GM19099 (cell line): ENCODE data around the gene ANTXR1.

ENCODE experiments used
- POLR2A ChIP-seq: IDR thresholded peaks from 3 replicates; pipeline ENCODE4 v1.6.1; 2011; ENCODE audit warnings: low read depth; ENCODE audit not compliant: insufficient read length; ENCODE audit errors: extremely low read depth

Gene ANTXR1

GRCh38 chr2:69241664-69242514 is 228.9 kb downstream of the ANTXR1 start:
- no peak for TF ChIP-seq POLR2A

GRCh38 chr2:69242651-69243051 is 229.7 kb downstream of the ANTXR1 start:
- TF ChIP-seq POLR2A, result no peak

- no peak for TF ChIP-seq POLR2A
Measured at GRCh38 chr2:69243652-69244051, 230.7 kb downstream of the ANTXR1 start.

- no peak for TF ChIP-seq POLR2A
Measured at GRCh38 chr2:69244882-69245281, 231.9 kb downstream of the ANTXR1 start.

GRCh38 chr2:69247583-69247982 is 234.6 kb downstream of the ANTXR1 start:
- TF ChIP-seq POLR2A, result no peak

GRCh38 chr2:69248232-69248631 is 235.3 kb downstream of the ANTXR1 start:
- TF ChIP-seq POLR2A, result no peak

GRCh38 chr2:69250981-69251380 is 238.0 kb downstream of the ANTXR1 start:
- TF ChIP-seq POLR2A, result no peak

GRCh38 chr2:69251943-69252342 is 239.0 kb downstream of the ANTXR1 start:
- no peak for TF ChIP-seq POLR2A

GRCh38 chr2:69253112-69253511 is 240.1 kb downstream of the ANTXR1 start:
- TF ChIP-seq POLR2A, result no peak

GRCh38 chr2:69253611-69254301 is 240.8 kb downstream of the ANTXR1 start:
- no peak for TF ChIP-seq POLR2A

- no peak for TF ChIP-seq POLR2A
Measured at GRCh38 chr2:69255760-69256159, 242.8 kb downstream of the ANTXR1 start.

- no peak for TF ChIP-seq POLR2A
Measured at GRCh38 chr2:69260666-69261065, 247.7 kb downstream of the ANTXR1 start.

GRCh38 chr2:69269330-69269729 is 256.4 kb downstream of the ANTXR1 start:
- no peak for TF ChIP-seq POLR2A

GRCh38 chr2:69271831-69272257 is 258.9 kb downstream of the ANTXR1 start:
- no peak for TF ChIP-seq POLR2A

GRCh38 chr2:69272803-69273471 is 260.0 kb downstream of the ANTXR1 start:
- no peak for TF ChIP-seq POLR2A

- TF ChIP-seq POLR2A, result no peak
Measured at GRCh38 chr2:69275490-69275889, 262.5 kb downstream of the ANTXR1 start.

- no peak for TF ChIP-seq POLR2A
Measured at GRCh38 chr2:69278366-69278765, 265.4 kb downstream of the ANTXR1 start.
